A673 (cell line): ENCODE results near the gene STRA8. TPM values are rescaled to one million over a fixed set of nuclear protein-coding genes. Genes with fewer than 3 reads are reported as not detected.
A peak's percentile ranks its signal among the peaks of the same experiment; 100 is the strongest.

ENCODE experiments used
- BruUV-seq: library from RNA; stranded (reverse); fragments of 400-500 nt; replicated peaks from 2 replicates; lab custom pipeline; 2021; lab: Mats Ljungman, UMichigan
- CTCF ChIA-PET: fragments of 300-600 bp; sonication (Branson Sonifier 250); formaldehyde crosslinking; loops from one replicate; lab custom pipeline; 2022; ENCODE audit warnings: antibody characterized with exemption; lab: Charles Lee
- POLR2A ChIA-PET: fragments of 300-600 bp; sonication (Branson Sonifier 250); formaldehyde crosslinking; loops from one replicate; lab custom pipeline; 2022; ENCODE audit warnings: antibody characterized with exemption; ENCODE audit not compliant: low non-redundant PET; lab: Charles Lee
- DNase-seq: peaks from one replicate; pipeline ENCODE4 v3.0.0-alpha.2; 2015; ENCODE audit warnings: low spot score
- H3K27ac ChIP-seq: fragments of 200-600 bp; sonication (generic); 2 replicates; pipeline ENCODE4 v1.5.1; 2016; ENCODE audit warnings: mixed run types, low read depth, mild to moderate bottlenecking, mixed read lengths, antibody characterized with exemption, low read length; ENCODE audit not compliant: poor library complexity, severe bottlenecking
- H3K27me3 ChIP-seq: fragments of 200-600 bp; sonication (generic); replicated peaks from 2 replicates; pipeline ENCODE4 v1.6.1; 2017; ENCODE audit warnings: mixed run types, low read depth, mild to moderate bottlenecking, mixed read lengths, antibody characterized with exemption, low read length; ENCODE audit not compliant: insufficient read depth, poor library complexity
- H3K36me3 ChIP-seq: fragments of 200-600 bp; sonication (generic); 2 replicates; pipeline ENCODE4 v1.6.1; 2016; ENCODE audit warnings: mixed run types, mild to moderate bottlenecking, mixed read lengths, antibody characterized with exemption, low read length; ENCODE audit not compliant: insufficient read depth, poor library complexity, severe bottlenecking
- H3K4me1 ChIP-seq: fragments of 200-600 bp; sonication (generic); 2 replicates; pipeline ENCODE4 v1.6.1; 2017; ENCODE audit warnings: mixed run types, mild to moderate bottlenecking, mixed read lengths, antibody characterized with exemption, low read length; ENCODE audit not compliant: insufficient read depth, poor library complexity, severe bottlenecking
- H3K4me3 ChIP-seq: fragments of 200-600 bp; sonication (generic); 2 replicates; pipeline ENCODE4 v1.5.1; 2016; ENCODE audit warnings: low read depth, mixed run types, mild to moderate bottlenecking, mixed read lengths, low read length; ENCODE audit not compliant: poor library complexity, severe bottlenecking
- H3K9me3 ChIP-seq: fragments of 200-600 bp; sonication (generic); 2 replicates; pipeline ENCODE4 v1.6.1; 2016; ENCODE audit warnings: mixed run types, low read depth, mild to moderate bottlenecking, mixed read lengths, antibody characterized with exemption, low read length; ENCODE audit not compliant: poor library complexity, severe bottlenecking
- CTCF ChIP-seq: fragments of 300-800, 200-600 bp; sonication (generic); conservative IDR thresholded peaks from 2 replicates; pipeline ENCODE4 v1.5.1; 2017; ENCODE audit warnings: low read depth, mild to moderate bottlenecking, antibody characterized with exemption, low read length, moderate library complexity, mixed read lengths
- EZH2 ChIP-seq: fragments of 200-600 bp; sonication (generic); IDR thresholded peaks from 2 replicates; pipeline ENCODE4 v1.6.1; 2017; ENCODE audit warnings: borderline replicate concordance, low read depth, mild to moderate bottlenecking, mixed read lengths, antibody characterized with exemption, low read length; ENCODE audit not compliant: poor library complexity, severe bottlenecking
- intact Hi-C: fragments of 100-400 bp; cut with micrococcal nuclease; formaldehyde crosslinking; loops from one replicate; pipeline ENCODE4 v1.10.0; 2022; ENCODE audit not compliant: unreplicated experiment
- total RNA-seq: library from RNA; stranded (reverse); gene quantifications from 2 replicates; pipeline ENCODE4 v1.2.3, GENCODE V29; 2021

Gene STRA8
- total RNA-seq, 1 experiment from 2014 or later = not detected

- ChIA-PET POLR2A (no interaction called here), CTCF (interaction anchor here (0.7 kb wide), 1 partner anchor 484 kb away, joined by 3 read pairs; no protein-coding TSS in a partner anchor)
- no peaks in the 10 kb centered on the region for H3K36me3 ChIP-seq
- DNase-seq = no peak
- no TSS peak for BruUV-seq
- TF ChIP-seq EZH2 = no peak
- no peak for TF ChIP-seq CTCF
- H3K9me3 ChIP-seq = no peaks in the 10 kb centered on the region
- no peak overlapping the region for H3K27ac ChIP-seq
- no peaks in the 10 kb centered on the region for H3K4me1 ChIP-seq
- H3K27me3 ChIP-seq = peaks cover 6% of the 10 kb centered on the region
- intact Hi-C loops = loop anchor here (5.0 kb wide), 1 partner anchor 585 kb away; no protein-coding TSS in a partner anchor
- H3K4me3 ChIP-seq = no peak overlapping the region
Observed at GRCh38 chr7:135272303-135272702, 38.7 kb downstream of the STRA8 start.

- H3K4me3 ChIP-seq = no peak overlapping the region
- intact Hi-C loops = loop anchor here (5.0 kb wide), 1 partner anchor 586 kb away; no protein-coding TSS in a partner anchor
- POLR2A ChIA-PET = no interaction called here
- BruUV-seq = no TSS peak
- no peaks in the 10 kb centered on the region for H3K36me3 ChIP-seq
- no peaks in the 10 kb centered on the region for H3K27me3 ChIP-seq
- TF ChIP-seq CTCF (no peak), EZH2 (no peak)
- CTCF ChIA-PET = interaction anchor here (0.5 to 0.7 kb wide), 2 partner anchors 61 to 86 kb away, joined by 3 to 8 read pairs; no protein-coding TSS in a partner anchor
- H3K4me1 ChIP-seq = no peaks in the 10 kb centered on the region
- no peaks in the 10 kb centered on the region for H3K9me3 ChIP-seq
- no peak overlapping the region for H3K27ac ChIP-seq
- DNase-seq = no peak
Observed at GRCh38 chr7:135273581-135273980, 39.9 kb downstream of the STRA8 start.

GRCh38 chr7:135274495-135275268 is 41.0 kb downstream of the STRA8 start:
- ChIA-PET CTCF (interaction anchor here (0.6 to 1.6 kb wide), 7 partner anchors 31 to 842 kb away, joined by 3 to 11 read pairs (median 4); no protein-coding TSS in a partner anchor), POLR2A (no interaction called here)
- H3K4me3 ChIP-seq = no peak overlapping the region
- no peaks in the 10 kb centered on the region for H3K36me3 ChIP-seq
- no TSS peak for BruUV-seq
- H3K27ac ChIP-seq = no peak overlapping the region
- no peaks in the 10 kb centered on the region for H3K4me1 ChIP-seq
- H3K9me3 ChIP-seq = no peaks in the 10 kb centered on the region
- intact Hi-C loops = loop anchor here (5.0 kb wide), 1 partner anchor 587 kb away; no protein-coding TSS in a partner anchor
- no peaks in the 10 kb centered on the region for H3K27me3 ChIP-seq
- TF ChIP-seq EZH2 (no peak), CTCF (peak; percentile 87)
- peak; percentile 88 for DNase-seq
